ENCODE data around the gene PARD3. TPM values are rescaled to one million over a fixed set of nuclear protein-coding genes. Genes with fewer than 3 reads are reported as not detected.

The PARD3 gene
- polyA plus RNA-seq, 3 donors: 0.51 TPM; not detected in 2

GRCh38 chr10:34397324-34397723 is 417.8 kb downstream of the PARD3 start:
- Histone ChIP-seq H3K9me3 (replicated peaks in 1 of 2; ENCODE audit: control insufficient read depth in 1 of 2, insufficient read depth in 1 of 2, low read length in 2 of 2) (no peaks in the 10 kb centered on the region), H3K4me3 (replicated peaks in 1 of 3; ENCODE audit: low read depth in 2 of 3, low read length in 3 of 3) (peak overlapping the region in 1 of 3 experiments; percentile 32), H3K4me2 (replicated peaks; ENCODE audit: extremely low read depth, low read length, poor library complexity, severe bottlenecking) (peak overlapping the region; percentile 17), H4K20me1 (ENCODE audit: insufficient read depth, low read length) (no peaks in the 10 kb centered on the region), H3K79me2 (ENCODE audit: insufficient read depth, low read length) (no peaks in the 10 kb centered on the region), H3K27me3 (ENCODE audit: control insufficient read depth in 2 of 2, insufficient read depth in 2 of 2, low read length in 2 of 2) (no peaks in the 10 kb centered on the region), H3K9ac (ENCODE audit: insufficient read depth, low read length, poor library complexity, severe bottlenecking) (no peak overlapping the region), H2AFZ (ENCODE audit: insufficient read depth, low read depth, low read length, poor library complexity, severe bottlenecking) (peak overlapping the region; percentile 22), H3K36me3 (replicated peaks in 1 of 2; ENCODE audit: control insufficient read depth in 1 of 2, insufficient read depth in 2 of 2, low read length in 2 of 2) (no peaks in the 10 kb centered on the region), H3K4me1 (ENCODE audit: control insufficient read depth in 1 of 2, insufficient read depth in 2 of 2, low read length in 2 of 2) (peaks cover 26 to 32% of the 10 kb centered on the region in 2 donors), H3K27ac (ENCODE audit: low read depth in 1 of 2, low read length in 2 of 2) (peak overlapping the region in 1 of 2 donors; percentile 73)
- no peak for TF ChIP-seq CTCF (IDR thresholded peaks at IDR 0.05)
- H3K36me3 Mint-ChIP-seq: no peaks in the 10 kb centered on the region
- peaks cover 0 to 2% (median 1%) of the 10 kb centered on the region in 3 donors for H3K27me3 Mint-ChIP-seq (ENCODE audit: low read depth in 3 of 3)
- H3K4me3 Mint-ChIP-seq: peak overlapping the region in 1 of 2 donors; percentile 26
- WGBS (ENCODE audit: insufficient coverage): no CpG with 5 or more reads among the region's 1 CpG
- peaks cover 33% of the 10 kb centered on the region for H3K4me1 Mint-ChIP-seq
- DNase-seq: peak in 2 of 3 donors; percentile 12 to 31
- H3K9me3 Mint-ChIP-seq: peaks cover 0 to 1% (median 0%) of the 10 kb centered on the region in 7 donors
- intact Hi-C loops (cut with micrococcal nuclease): no loop called here
- H3K27ac Mint-ChIP-seq: peak overlapping the region in 6 of 7 donors; percentile 77 to 87 (median 85)

- Histone ChIP-seq H4K20me1 (ENCODE audit: insufficient read depth, low read length) (no peaks in the 10 kb centered on the region), H3K4me2 (replicated peaks; ENCODE audit: extremely low read depth, low read length, poor library complexity, severe bottlenecking) (peak overlapping the region; percentile 17), H3K9me3 (replicated peaks in 1 of 2; ENCODE audit: control insufficient read depth in 1 of 2, insufficient read depth in 1 of 2, low read length in 2 of 2) (no peaks in the 10 kb centered on the region), H3K79me2 (ENCODE audit: insufficient read depth, low read length) (no peaks in the 10 kb centered on the region), H3K27me3 (ENCODE audit: control insufficient read depth in 2 of 2, insufficient read depth in 2 of 2, low read length in 2 of 2) (no peaks in the 10 kb centered on the region), H3K27ac (ENCODE audit: low read depth in 1 of 2, low read length in 2 of 2) (peak overlapping the region in 1 of 2 donors; percentile 73), H3K4me3 (replicated peaks in 1 of 3; ENCODE audit: low read depth in 2 of 3, low read length in 3 of 3) (peak overlapping the region in 1 of 3 experiments; percentile 32), H3K9ac (ENCODE audit: insufficient read depth, low read length, poor library complexity, severe bottlenecking) (no peak overlapping the region), H3K4me1 (ENCODE audit: control insufficient read depth in 1 of 2, insufficient read depth in 2 of 2, low read length in 2 of 2) (peaks cover 26 to 32% of the 10 kb centered on the region in 2 donors), H2AFZ (ENCODE audit: insufficient read depth, low read depth, low read length, poor library complexity, severe bottlenecking) (no peak overlapping the region), H3K36me3 (replicated peaks in 1 of 2; ENCODE audit: control insufficient read depth in 1 of 2, insufficient read depth in 2 of 2, low read length in 2 of 2) (no peaks in the 10 kb centered on the region)
- intact Hi-C loops (cut with micrococcal nuclease): no loop called here
- TF ChIP-seq CTCF (IDR thresholded peaks at IDR 0.05): no peak
- Mint-ChIP-seq H3K4me3 (no peak overlapping the region), H3K36me3 (no peaks in the 10 kb centered on the region), H3K27me3 (ENCODE audit: low read depth in 3 of 3) (peaks cover 0 to 1% (median 0%) of the 10 kb centered on the region in 3 donors), H3K9me3 (peaks cover 0 to 1% (median 0%) of the 10 kb centered on the region in 7 donors), H3K27ac (peak overlapping the region in 6 of 7 donors; percentile 77 to 87 (median 85)), H3K4me1 (peaks cover 33% of the 10 kb centered on the region)
- peak; percentile 50 to 71 (median 61) for DNase-seq
- WGBS (ENCODE audit: insufficient coverage): 0% methylated on average over 1 of the region's 2 CpGs
Observed at GRCh38 chr10:34396663-34397062, 418.4 kb downstream of the PARD3 start.

Data from CD14-positive monocyte (primary cell).